SK-N-MC (cell line): Measurements from ENCODE around the gene THAP11.

Experiments used
- EZH2 ChIP-seq: fragments of 200-600 bp; sonication (generic); IDR thresholded peaks from one replicate; pipeline ENCODE4 v1.6.1; 2017; ENCODE audit warnings: antibody characterized with exemption
- FOXP2 ChIP-seq: optimal IDR thresholded peaks from 2 replicates; pipeline ENCODE3; 2011; ENCODE audit warnings: mild to moderate bottlenecking, moderate library complexity; ENCODE audit not compliant: insufficient read depth; ENCODE audit errors: extremely low read length, control extremely low read depth
- POLR2AphosphoS5 ChIP-seq: IDR thresholded peaks from 2 replicates; pipeline ENCODE4 v1.6.1; 2012; ENCODE audit warnings: mild to moderate bottlenecking, low read depth, low read length, borderline replicate concordance

DNA sequence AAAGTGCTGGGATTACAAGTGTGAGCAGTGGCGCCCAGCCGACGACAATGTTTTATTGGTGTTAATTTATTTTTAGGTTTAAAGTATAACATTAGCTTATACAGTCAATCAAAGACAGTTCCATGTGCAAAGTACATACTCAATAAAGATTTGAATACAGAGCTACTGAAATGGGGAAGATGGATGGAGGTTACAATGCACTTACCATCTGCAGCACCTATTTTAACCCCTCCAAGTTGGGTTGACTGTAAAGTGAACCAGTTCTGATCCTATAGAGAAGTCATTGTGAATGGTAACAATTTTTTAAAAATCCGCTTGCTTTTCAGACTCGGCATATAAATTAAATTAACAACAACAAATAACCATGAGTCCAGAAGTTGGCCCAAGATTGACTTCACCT, 50.3 kb downstream of the THAP11 start:
- TF ChIP-seq EZH2, result no peak
- TF ChIP-seq POLR2AphosphoS5, result no peak
- TF ChIP-seq FOXP2, result no peak
